Adipocyte (in vitro differentiated cells): ENCODE data around the gene SUMO3.

ENCODE experiments used
- DNase-seq: peaks from one replicate; pipeline ENCODE4 v3.0.0-alpha.2; 2015; ENCODE audit warnings: low read depth
- H3K27me3 ChIP-seq: replicated peaks from 2 replicates; pipeline ENCODE4 v1.7.0; 2013; ENCODE audit warnings: mild to moderate bottlenecking, low read length, moderate library complexity; ENCODE audit not compliant: control insufficient read depth, insufficient read depth
- H3K36me3 ChIP-seq: 2 replicates; pipeline ENCODE4 v1.7.0; 2013; ENCODE audit warnings: low read length, mild to moderate bottlenecking, moderate library complexity; ENCODE audit not compliant: control insufficient read depth, insufficient read depth, severe bottlenecking
- H3K4me1 ChIP-seq: 2 replicates; pipeline ENCODE4 v1.7.0; 2013; ENCODE audit warnings: mild to moderate bottlenecking, low read length, moderate library complexity; ENCODE audit not compliant: control insufficient read depth, insufficient read depth
- H3K4me3 ChIP-seq: 2 replicates; pipeline ENCODE4 v1.7.0; 2013; ENCODE audit warnings: mild to moderate bottlenecking, low read length, moderate library complexity
- H3K9ac ChIP-seq: 2 replicates; pipeline ENCODE4 v1.7.0; 2013; ENCODE audit warnings: mild to moderate bottlenecking, low read length, moderate library complexity
- H3K9me3 ChIP-seq: 2 replicates; pipeline ENCODE4 v1.7.0; 2013; ENCODE audit warnings: mild to moderate bottlenecking, low read length, moderate library complexity; ENCODE audit not compliant: control insufficient read depth

Gene SUMO3

DNA sequence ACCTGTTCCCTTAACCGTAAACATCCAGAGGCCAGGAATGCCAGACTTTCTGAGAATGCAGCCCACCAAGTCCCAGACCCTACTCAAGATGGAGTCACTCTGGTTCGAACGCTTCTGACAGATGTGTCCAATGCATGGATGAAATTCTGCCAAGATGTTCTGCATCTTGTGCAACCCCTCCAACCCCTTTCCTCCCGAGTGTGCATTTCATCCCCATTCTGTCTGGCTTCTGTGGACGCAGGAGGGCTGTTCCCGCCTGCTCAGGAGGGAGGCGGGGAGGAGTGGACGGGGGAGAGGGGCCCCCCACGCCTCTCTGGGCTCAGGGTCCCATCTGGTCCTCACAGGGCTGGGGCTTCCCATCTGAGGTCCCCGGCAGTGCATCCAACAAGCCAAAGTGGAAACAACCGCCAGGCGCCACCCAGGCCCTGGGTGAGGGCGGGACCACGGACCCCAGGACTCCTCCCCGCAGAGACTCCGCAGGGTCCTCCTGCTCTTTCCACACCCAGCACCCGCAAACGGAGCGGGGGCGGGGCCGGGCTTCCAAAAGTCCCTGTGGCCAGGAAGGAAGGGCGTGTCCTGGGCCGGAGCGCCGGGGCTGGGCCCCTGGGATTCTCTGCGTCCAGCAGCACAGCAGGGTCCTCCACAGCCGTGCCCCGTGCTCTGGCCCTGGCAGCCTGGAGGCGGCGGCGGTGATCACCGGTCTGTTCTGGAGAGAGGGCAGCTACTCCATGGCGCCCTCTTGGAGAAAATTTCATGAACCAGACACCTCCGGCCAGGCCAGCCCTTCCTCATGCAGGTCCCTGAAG, 27.8 kb upstream of the SUMO3 start:
- peak overlapping the region; percentile 77 for H3K4me3 ChIP-seq
- H3K27me3 ChIP-seq, result peaks cover 11% of the 10 kb centered on the region
- peaks cover 21% of the 10 kb centered on the region for H3K36me3 ChIP-seq
- DNase-seq, result peak; percentile 64
- H3K4me1 ChIP-seq, result peaks cover 19% of the 10 kb centered on the region
- no peaks in the 10 kb centered on the region for H3K9me3 ChIP-seq
- H3K9ac ChIP-seq, result peak overlapping the region; percentile 74

DNA sequence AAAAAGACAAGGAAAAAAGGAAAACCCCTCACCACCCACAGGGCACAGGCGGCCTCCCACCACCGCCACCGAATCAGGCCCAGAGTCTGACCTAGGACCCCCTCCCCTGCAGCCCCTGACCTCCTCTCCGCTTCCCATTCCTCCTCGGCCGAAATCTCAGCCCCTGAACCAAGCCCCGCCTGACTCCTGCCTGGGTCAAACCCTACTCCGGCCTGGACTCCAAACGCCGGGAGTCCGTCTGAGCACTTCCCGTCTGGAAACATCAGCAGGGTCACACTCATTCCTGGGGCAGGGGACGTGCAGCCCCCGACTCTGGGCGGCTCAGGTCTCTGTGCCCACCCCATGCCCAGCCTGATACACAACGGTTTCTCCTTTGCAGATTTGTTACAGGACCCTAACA, 26.4 kb upstream of the SUMO3 start:
- H3K27me3 ChIP-seq, result peaks cover 11% of the 10 kb centered on the region
- H3K4me3 ChIP-seq, result no peak overlapping the region
- no peak overlapping the region for H3K9ac ChIP-seq
- peaks cover 19% of the 10 kb centered on the region for H3K4me1 ChIP-seq
- H3K36me3 ChIP-seq, result peaks cover 8% of the 10 kb centered on the region
- no peak for DNase-seq
- no peaks in the 10 kb centered on the region for H3K9me3 ChIP-seq

DNA sequence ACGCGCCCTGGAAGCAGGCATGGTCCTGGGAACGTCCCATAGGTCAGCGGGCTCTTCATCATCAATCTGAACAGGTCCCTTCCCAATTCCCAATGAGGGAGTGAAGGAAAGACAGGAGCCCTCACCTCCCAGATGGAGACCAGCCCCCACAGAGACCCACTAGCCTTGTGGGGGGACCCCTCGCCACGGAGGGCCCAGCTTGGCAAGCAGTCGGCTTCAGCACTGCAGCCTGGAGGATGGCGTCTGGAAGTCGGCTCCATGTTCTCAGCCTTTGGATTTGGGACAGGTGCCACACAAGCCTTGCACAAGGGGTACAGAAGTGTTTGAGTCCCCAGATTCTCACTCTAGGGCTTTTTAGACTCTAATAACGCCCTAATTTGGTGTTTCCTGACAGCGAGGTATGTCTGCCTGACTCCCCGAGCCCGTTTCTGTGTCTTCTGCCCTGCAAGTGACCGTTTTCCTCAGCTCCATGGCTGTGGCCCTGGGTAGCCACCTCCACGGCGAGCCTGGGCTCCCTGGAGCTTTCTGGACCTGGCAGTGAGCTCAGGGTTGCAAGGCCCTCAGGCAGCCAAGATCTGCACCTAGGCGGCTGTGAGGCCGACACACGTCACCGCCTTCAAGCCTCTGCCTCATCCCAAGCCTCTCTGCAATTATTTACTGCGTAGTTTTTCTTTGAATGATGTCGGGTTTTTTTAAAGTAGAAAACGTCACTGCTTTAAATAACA, 25.0 kb upstream of the SUMO3 start:
- peaks cover 19% of the 10 kb centered on the region for H3K4me1 ChIP-seq
- H3K4me3 ChIP-seq, result no peak overlapping the region
- no peaks in the 10 kb centered on the region for H3K9me3 ChIP-seq
- no peaks in the 10 kb centered on the region for H3K36me3 ChIP-seq
- peaks cover 11% of the 10 kb centered on the region for H3K27me3 ChIP-seq
- no peak overlapping the region for H3K9ac ChIP-seq
- DNase-seq, result no peak

DNA sequence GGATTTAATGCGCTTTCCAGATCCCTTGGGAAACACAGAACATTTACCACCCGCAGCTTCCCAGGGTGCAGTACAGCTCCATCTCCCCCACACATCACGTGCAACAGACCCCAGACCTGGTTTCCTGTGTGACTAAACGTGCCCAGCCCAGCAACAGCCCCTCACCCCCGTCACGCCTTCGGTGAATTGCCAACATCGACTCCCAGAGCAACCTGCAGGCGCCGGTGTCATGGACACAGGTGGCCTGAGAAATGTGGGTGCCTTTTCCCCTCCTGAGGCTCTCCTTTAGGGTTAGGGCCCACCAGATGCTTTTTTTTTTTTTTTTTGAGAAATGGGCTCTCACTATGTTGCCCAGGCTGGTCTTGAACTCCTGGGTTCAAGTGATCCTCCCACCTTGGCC, 24.2 kb upstream of the SUMO3 start:
- Histone ChIP-seq H3K27me3 (peaks cover 11% of the 10 kb centered on the region), H3K4me3 (no peak overlapping the region)

DNA sequence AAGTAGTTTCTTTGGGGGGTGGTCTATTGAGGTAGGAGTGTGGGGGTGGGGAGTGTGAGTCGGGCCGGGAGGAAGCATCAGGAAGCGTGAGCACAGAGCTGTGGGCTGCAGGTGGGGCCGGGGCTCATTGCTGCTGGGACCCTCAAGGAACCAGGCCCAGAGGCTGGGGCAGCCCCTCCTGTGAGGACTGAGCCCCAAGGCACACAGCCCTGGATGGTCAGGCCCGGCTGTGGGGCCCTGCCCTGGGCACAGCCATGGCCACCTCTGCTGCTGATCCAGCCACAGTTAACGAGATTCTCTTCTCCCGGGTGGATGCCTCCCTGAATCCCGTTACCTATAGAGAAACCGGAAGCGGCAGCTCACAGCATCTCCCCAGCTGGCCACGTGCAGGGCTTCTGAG, 22.9 kb upstream of the SUMO3 start:
- H3K4me3 ChIP-seq, result no peak overlapping the region
- peaks cover 11% of the 10 kb centered on the region for H3K27me3 ChIP-seq
- H3K9ac ChIP-seq, result no peak overlapping the region
- no peaks in the 10 kb centered on the region for H3K9me3 ChIP-seq
- H3K4me1 ChIP-seq, result peaks cover 15% of the 10 kb centered on the region
- no peak for DNase-seq
- H3K36me3 ChIP-seq, result no peaks in the 10 kb centered on the region

More for the DNA sequence above, 24.2 kb upstream of the SUMO3 start:
- Histone ChIP-seq H3K36me3 (no peaks in the 10 kb centered on the region), H3K4me1 (peaks cover 19% of the 10 kb centered on the region), H3K9me3 (no peaks in the 10 kb centered on the region), H3K9ac (no peak overlapping the region)
- DNase-seq, result no peak

DNA sequence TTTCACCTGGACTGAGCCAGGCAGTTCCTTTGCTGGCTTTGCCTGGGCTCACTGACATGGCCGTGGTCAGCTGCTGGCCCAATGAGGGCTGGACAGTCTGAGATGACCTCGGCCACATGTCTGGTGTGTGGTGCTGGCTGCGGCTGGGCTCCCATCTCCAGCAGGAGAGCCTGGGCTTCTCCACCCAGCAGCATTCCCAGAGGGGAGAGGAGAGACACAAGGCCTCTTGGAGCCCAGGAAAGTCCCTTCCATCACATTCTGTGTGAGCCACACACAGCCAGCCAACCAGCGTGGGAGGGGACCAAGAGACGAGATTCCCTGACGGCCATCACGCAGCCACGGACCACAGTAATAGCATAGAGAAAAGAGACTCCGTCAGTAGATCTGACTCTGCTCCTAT, 21.1 kb upstream of the SUMO3 start:
- H3K36me3 ChIP-seq, result no peaks in the 10 kb centered on the region
- DNase-seq, result no peak
- H3K9me3 ChIP-seq, result no peaks in the 10 kb centered on the region
- peaks cover 6% of the 10 kb centered on the region for H3K4me1 ChIP-seq
- peaks cover 16% of the 10 kb centered on the region for H3K27me3 ChIP-seq
- H3K9ac ChIP-seq, result no peak overlapping the region
- no peak overlapping the region for H3K4me3 ChIP-seq

DNA sequence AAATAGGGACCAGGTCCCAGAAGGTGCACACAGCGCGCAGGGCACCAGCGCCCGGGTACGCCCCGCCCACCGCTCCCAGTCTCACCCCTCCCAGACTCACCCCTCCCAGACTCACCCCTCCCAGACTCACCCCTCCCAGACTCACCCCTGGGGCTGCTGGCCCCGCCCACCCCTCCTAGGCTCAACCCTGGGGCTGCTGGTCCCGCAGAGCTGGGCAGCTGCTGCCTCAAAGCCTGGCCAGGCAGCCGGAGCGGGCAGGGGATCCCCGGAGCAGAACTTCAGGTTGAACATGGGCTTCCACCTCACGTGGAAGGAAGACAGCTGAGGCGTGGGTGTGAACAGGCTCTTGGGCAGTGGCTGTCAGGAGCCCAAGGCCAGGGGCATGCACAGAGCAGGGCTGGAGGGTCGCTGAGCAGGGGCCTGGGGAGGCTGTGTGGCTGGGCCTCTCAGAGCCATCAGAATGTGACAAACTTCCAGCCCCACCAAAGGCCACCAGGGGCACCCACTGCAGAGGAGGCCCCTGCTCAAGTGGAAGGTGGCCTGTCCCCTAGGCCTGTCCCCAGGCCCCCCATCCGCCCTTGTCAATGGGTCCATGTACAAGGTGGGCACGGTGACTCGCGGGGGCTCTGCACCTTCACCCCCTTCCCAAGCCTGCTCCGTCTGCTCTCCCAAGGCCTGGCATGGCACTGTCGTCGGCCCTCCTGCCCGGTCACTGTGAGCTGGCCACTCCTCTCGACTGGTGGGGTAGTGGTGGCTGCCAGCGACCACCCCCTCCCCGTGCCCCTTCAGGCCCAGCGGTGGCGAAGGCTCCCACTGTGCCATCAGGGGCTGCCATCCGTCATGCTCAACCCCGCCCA, 20.4 kb upstream of the SUMO3 start:
- Histone ChIP-seq H3K36me3 (no peaks in the 10 kb centered on the region), H3K9ac (no peak overlapping the region), H3K4me1 (peaks cover 6% of the 10 kb centered on the region), H3K9me3 (no peaks in the 10 kb centered on the region), H3K27me3 (peaks cover 17% of the 10 kb centered on the region), H3K4me3 (no peak overlapping the region)
- DNase-seq, result no peak

DNA sequence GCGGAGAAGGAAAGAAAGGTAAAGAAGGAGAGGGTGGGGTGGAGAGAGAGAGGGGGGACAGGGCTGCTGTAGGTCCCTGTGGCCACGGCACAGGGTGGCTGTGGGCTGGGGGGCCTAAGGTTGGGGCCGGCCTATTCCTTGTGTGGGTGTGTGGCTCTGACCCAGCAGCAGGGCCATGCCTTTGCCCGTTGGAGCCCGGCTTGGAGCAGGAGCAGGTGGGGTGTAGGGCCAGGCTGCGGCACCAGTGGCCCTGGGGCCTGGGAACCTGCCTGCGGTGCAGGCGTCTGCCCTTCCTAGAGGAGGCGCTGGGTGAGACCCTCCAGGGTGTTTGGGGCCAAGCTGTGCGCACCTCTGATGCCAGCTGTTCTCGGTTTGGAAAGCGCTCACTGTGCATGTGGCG, 19.7 kb upstream of the SUMO3 start:
- H3K4me3 ChIP-seq, result no peak overlapping the region

DNA sequence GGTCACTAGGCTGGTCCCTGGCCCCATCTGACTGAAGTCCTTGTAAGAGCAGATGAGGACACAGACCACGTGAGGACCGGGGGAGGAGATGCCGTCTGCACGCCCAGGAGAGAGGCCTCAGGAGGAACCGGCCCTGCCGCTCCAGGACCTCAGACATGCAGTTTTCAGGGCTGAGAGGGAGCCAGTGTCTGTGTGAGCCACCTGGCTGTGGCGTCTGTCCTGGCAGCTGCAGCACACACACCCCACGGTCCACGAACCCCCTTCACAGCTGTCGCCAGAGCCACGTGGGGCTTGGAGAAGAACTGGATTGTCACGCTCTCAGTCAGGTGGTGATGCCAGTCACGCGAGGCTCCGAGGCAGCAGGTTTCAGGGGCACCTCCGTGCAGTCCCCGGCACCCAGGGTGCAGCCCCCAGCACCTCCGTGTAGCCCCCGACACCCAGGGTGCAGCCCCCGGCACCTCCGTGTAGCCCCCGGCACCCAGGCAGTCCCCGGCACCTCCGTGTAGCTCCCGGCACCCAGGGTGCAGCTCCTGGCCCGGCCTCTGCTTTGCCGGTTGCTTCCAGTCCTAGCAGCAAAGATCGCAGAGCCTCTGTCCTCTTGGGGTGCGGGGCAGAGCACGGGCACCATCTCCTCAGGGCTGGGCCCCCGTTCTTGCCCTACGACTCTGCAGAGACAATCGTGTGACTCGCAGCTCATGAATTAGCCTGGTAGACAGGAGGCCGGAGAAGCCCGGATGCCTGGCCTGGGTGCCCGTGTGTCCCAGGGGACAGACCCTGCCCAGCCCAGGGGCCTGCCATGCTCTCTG, 19.0 kb upstream of the SUMO3 start:
- no peaks in the 10 kb centered on the region for H3K9me3 ChIP-seq
- peaks cover 7% of the 10 kb centered on the region for H3K27me3 ChIP-seq
- no peak overlapping the region for H3K9ac ChIP-seq
- no peak overlapping the region for H3K4me3 ChIP-seq
- peak; percentile 17 for DNase-seq
- H3K36me3 ChIP-seq, result no peaks in the 10 kb centered on the region
- H3K4me1 ChIP-seq, result peaks cover 6% of the 10 kb centered on the region

More for the DNA sequence above, 19.7 kb upstream of the SUMO3 start:
- peaks cover 6% of the 10 kb centered on the region for H3K4me1 ChIP-seq
- DNase-seq, result no peak
- no peaks in the 10 kb centered on the region for H3K9me3 ChIP-seq
- H3K9ac ChIP-seq, result no peak overlapping the region
- H3K27me3 ChIP-seq, result peaks cover 13% of the 10 kb centered on the region
- no peaks in the 10 kb centered on the region for H3K36me3 ChIP-seq

DNA sequence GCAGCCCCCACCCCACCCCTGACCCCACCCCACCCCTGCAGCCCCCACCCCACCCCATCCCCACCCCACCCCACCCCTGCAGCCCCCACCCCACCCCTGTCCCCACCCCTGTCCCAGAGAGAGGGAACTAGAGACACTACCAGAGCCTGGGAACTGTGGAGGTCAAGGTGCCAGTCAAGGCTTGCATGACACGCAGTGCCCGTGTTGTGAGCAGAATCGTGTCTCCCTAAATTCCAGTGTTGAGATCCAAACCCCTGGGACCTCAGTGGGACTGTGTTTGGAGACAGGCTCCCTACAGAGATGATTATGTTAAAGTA, 18.4 kb upstream of the SUMO3 start:
- Histone ChIP-seq H3K9ac (no peak overlapping the region), H3K36me3 (no peaks in the 10 kb centered on the region), H3K4me1 (peaks cover 6% of the 10 kb centered on the region), H3K27me3 (peaks cover 7% of the 10 kb centered on the region), H3K4me3 (no peak overlapping the region), H3K9me3 (no peaks in the 10 kb centered on the region)
- no peak for DNase-seq
